ENCODE data around the gene CREBL2.
"Not testable (repeated sequence)": the region's sequence is repeated elsewhere in the genome, so short reads cannot be mapped to it uniquely, and the experiment has no call there.

DNA sequence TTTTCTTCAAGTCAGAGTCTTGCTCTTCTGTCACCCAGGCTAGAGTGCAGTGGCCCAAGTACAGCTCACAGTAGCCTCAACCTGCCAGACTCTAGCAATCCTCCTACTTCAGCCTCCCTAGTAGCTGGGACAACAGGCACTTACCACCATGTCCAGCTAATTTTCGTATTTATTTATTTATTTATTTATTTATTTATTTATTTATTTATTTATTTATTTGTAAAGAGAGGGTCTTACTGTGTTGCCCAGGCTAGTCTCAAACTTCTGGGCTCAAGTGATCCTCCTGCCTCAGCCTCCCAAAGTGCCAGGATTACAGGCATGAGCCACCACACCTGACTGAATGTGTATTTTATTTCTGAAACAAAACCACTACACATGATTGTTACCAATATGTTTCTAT, 31.0 kb upstream of the CREBL2 start:
- TF ChIP-seq POLR2AphosphoS5 (IDR thresholded peaks at IDR 0.05; ENCODE audit: borderline replicate concordance, low read depth, low read length); EZH2 (IDR thresholded peaks at IDR 0.05); FOXP2 (optimal IDR thresholded peaks at IDR 0.05; ENCODE audit: control extremely low read depth, extremely low read length, insufficient read depth): not testable (repeated sequence)
